AML-193 (cell line): Measurements from ENCODE around the gene CCDC187.

Experiments
- DNase-seq, 2 experiments: peaks; one replicate each; lab custom pipeline; 2025; lab: John Stamatoyannopoulos, UW

CCDC187 gene

DNA sequence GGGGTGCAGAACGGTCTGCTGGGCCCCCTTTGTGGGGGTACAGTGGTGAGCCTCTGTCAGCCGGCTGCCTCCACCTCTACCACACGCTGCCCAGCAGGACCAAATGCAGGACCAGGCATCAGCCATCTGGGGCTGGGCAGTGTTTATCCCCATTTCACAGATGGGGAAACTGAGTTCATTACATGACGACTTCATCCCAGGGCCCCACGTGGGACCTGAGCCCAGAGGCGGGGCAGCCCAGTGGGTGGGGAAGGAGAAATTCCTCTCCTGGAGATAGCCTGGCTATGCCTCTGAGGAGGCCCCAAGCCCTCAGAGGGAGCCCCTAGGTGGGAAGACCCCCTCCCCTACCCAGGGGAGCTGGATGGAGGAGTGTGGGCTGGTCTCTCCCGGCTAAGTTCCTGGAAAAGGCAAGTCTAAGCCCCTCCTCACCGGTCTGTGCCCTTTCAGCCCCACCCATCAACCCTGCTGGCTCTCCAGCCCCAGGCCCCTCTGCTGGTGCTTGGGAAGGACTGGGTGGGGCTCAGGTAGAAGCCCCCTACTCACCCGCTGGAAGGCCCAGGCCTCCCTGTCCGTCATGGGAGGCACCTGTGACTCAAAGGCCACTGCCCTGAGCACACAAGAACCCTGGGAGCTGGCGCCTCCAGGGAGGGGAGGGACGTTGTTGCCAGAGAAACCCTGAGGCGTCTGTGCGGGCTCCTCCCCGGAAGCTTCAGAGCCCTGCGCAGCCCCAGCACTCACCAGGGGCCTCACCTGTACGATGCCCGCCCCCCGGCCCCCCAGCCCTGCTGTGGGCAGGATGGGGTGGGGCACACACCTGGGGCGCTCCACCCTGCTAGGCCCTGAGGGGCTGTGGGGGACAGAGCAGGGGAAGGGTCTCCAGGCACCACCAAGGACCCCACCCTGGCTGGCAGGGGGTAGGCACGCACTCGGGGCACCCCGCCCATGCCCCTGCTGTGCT is 7.4 kb upstream of the CCDC187 start:
- no peak for DNase-seq

DNA sequence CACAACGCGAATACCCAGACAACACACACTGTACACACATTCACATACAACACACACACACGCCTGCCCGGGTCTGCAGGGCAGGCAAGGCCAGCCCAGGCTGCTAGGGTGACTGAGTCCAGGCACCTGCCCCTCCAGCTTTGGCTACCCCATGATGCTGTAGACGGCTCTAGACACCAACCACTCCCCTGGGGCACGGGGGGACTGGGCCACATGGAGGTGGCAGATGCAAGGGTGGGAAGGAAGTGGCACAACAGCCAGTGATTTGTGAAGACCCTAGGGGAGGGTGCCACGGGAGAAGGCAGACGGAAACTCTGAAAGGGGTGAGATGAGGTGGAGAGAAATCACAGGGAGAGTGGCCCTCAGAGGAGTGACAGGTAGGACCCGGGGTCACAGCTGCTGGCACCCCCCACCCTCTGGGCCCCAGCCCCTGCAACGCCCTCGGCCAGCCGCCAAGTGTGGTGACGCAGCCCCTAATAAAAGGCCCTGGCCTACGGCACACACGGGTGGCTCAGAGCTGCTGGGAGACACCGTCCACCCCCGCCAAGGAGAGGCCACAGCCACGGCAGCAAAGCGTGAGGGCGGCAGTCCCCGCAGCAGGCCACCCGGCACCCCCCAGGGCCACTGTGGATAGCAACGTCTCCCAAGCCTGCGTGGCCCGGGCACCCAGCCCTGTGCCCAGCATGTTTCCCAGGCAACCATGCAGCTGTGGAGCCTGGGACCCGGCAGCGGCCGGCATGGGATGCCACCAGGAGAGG is 6.6 kb upstream of the CCDC187 start:
- DNase-seq: no peak

DNA sequence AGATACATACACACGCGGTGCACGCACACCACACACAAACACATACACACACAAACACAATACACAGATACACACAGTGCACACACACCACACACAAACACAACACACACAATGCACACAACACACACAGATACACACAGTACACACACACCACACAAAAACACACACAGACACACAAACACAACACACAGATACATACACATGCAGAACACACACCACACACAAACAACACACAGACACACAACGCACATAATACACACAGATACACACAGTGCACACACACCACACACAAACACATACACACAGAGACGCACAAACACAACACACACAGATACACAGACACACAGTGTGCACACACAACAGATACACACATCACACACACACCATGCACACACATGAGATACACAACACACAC is 5.9 kb upstream of the CCDC187 start:
- DNase-seq: no peak

DNA sequence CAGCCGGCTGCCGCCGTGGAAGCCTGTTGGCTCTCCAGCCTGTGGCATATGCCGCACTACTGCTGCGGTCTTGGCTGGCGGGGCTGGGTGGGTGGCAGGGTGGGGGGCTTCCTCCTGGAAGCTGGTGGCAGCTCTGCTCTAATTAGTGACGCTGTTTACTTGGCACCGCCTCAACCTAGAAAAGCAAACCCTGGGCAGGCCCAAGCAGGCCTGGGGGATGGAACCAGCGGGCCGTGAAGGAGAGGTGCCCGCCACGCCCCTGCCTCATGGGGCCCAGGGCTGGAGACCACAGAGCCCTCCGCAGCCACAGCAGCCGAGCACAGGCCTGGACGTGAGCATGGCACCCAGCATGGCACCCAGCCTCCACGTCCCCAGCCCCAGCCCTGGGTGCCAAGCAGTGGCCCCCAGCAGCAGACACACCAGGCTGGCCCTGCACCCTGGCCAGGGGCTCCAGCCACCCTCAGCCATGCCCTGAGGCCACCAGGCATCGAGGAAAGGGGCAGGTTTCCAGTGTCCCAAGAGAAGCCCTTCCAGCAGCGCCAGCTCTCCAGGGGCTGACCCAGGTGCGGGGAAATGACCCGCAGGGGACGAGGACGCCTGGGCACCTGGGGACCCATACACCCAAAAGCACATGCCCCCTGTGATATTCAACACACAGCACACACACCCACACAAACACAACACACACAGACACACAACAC is 5.4 kb upstream of the CCDC187 start:
- DNase-seq: no peak

DNA sequence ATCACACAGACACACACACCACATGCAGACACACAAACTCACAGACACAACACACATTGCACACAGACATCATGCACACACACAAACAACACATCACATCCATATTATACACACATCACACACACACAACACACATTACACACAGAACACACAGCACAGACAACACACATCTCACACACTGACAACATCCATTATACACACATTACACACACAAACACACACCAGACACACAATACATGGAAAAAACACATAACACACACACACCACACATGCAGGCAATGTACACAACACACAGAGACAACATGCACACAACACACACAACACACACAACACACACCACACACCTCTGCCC is 4.8 kb upstream of the CCDC187 start:
- DNase-seq: no peak

DNA sequence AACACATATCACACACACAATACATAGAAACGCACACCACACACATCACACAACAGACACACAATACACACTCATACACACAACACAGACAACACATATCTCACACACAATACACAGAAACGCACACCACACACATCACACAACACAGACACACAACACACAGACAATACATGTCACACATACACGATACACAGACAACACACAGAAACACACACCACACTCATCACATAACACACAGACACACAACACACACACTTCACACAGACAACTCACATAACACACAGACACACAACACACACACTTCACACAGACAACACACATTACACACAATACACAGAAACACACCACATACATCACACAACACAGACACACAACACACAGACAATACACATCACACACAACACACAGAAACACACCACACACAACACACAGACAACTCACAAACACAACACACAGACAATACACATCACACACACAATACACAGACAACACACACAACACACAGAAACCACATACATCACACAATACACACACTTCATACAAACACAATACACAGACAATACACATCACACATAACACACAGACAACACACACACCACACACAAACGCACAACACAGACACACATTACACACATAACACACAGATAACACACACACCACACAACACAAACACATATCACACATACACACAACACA is 4.3 kb upstream of the CCDC187 start:
- no peak for DNase-seq

DNA sequence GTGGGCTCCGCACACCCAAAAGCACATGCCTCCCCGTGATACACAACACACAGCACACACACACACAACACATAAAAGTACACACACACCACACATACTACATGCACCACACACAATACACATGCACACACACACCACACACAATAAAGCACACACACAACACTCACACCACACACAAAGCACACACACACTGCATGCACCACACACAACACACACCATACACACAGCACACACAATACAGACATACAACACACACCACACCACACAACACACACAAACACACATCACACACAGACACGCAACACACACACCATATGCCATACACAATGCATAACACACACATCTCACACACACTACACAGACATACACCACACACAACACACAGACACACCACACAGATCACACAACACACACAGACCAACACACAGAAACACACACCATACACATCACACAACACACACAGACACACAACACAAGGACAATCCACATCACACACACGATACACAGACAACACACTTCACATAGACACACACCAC is 3.4 kb upstream of the CCDC187 start:
- DNase-seq: no peak

DNA sequence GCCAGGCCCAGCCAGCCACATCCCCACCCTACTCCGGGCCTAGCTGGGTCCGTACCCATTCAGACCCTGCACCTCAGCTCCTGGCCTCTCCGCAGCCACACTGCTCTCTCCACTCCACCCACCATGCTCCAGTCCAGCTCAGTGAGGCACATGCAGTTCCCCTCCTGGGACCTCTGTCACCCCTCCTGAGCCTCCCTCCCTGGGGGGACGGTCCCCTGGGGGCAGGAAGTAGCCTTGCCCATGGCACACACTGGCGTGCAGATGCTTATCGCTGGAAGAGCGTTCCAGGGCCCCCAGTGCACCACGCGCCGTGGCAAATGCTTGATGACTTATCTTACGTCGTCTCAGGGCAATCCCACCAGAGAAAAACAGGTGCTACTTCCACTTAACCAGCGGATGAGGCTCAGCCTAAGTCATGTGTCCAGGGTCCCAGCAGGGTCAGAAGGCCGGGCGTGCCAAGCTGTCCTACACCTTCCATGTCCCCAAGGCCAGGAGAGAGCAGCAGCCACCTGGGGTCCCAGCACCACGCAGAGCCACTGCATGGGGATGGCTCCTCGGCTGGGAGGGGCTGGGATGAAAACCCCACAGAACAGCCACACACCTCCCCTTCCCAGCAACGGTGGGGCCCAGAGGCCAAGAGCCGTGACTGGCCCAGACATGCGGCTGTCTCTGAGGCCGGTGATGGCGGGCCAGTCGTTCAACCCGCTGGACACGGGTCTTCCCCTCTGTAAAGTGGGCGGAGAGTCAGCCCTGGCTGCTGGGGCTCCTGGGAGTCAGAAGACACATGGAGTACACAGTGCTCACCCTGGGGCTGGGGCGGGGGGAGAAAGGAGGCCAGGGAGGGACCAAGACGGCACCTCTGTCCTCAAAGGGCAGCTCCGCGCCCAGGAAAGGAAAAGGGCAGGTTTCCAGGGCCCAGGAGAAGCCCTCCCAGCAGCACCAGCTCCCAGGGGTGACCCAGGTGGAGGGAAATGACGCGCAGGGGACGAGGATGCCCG is 2.6 kb upstream of the CCDC187 start:
- no peak for DNase-seq

DNA sequence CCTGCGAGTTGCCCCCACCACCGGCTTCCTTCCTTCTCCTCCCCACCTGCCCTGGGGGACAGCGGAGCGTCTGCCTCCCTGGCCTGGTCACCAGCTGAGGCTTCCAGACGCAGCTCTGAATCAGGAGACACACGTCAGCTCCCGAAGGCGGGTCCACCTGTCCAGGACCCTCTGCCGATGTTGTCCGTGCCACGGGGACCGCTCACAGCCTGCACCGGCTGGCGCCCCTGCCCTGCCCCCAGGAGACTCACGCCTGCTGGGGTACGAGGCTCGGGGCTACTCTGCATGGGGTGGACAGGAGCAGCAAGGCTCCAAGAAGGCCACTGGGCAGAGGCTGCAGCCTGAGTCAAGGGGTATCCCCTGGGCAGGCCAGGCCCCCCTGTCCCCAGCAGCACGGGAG is 1.9 kb upstream of the CCDC187 start:
- DNase-seq: no peak

DNA sequence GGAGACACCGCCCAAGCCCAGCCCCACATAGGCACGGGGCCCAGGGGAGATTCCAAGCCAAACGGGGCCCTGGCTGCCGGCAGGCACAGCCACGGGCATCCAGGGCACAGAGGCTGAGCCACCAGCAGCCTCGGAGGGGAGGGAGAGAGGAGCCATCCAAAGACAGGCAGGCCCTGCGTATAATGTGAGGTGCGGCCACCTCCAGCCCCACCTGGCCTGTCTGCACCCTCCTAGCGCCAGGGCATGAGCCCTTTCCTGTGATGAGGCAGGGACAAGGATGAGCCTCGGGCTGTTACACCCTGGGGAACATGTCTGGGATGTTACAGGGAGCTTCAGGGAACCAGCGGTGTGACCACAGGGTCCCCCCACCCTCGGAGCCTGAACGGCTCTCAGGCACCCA is 1.1 kb upstream of the CCDC187 start:
- DNase-seq: no peak

DNA sequence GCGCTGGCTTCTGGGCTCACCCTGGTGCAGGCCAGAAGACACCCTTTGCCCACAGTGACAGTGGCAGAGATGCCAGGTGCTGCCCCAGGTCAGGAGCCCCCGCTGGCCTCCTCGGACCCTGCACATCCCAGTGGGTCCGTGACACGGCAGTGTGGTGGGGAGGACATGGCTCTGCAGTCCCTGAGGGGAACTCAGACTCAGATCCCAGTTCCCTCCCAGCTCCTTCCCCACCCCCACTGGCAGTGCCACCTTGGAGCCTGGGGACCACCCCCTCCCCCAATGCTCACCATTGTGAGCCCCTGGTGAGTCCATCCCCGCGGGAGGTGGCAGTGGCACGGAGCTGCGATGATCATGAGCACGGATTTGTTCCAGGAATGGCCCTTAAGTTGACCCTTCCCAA is 562 bp upstream of the CCDC187 start:
- DNase-seq: no peak

DNA sequence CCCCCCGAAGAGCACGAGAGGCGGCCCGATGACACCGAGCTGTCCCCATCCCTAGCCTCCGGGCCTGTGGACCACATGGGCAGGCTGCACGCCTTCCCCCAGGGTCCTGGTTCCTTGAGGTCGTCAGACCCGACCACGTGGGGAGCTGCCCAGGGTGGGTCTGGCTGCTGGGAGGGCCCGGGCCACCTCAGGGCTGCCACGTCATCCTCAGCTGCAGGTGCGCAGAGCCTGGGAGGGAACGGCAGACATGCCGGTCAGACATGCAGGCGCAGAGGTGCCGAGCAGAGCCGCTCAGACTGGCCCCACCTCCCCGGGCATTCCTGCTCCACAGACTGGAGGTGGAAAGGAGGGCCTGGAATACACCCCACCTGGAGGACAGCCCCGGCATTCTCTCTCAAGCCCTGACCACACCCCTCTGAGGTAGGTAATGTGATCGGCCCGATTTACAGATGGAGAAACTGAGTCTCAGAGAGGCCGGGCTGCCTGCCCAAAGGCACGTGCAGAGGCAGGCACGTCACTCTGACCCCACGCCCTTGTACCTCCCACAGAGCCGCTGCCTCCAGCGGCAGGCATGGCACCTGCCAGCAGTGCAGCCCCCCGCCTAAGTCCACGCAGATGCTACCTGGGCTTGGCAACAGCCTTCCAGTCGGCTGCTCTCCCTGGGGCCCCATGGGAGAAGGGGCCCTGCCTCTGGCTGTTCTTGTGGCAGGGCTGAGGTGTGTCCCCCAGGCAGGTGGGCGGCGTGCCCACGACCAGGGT is 649 bp downstream of the CCDC187 start:
- no peak for DNase-seq

DNA sequence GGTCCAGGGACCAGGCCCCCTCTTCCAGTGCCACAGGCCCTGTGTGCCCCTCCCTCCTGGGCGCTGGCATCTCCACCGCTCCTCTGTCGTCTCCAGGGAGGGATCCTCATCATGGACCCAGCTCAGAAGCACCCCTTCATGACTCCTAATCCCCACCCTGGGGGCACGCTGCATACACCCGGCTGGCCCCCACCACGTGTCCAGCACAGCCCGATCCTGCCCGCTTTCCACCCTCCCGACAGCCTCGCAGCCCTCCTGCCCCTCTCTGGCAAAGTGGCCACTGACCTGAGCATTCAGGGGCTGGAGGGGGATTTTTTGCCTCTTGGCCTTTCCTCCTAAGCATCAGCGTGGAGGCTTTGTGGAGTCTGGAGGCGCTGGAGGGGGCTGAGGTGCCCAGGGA is 1.4 kb downstream of the CCDC187 start:
- no peak for DNase-seq

DNA sequence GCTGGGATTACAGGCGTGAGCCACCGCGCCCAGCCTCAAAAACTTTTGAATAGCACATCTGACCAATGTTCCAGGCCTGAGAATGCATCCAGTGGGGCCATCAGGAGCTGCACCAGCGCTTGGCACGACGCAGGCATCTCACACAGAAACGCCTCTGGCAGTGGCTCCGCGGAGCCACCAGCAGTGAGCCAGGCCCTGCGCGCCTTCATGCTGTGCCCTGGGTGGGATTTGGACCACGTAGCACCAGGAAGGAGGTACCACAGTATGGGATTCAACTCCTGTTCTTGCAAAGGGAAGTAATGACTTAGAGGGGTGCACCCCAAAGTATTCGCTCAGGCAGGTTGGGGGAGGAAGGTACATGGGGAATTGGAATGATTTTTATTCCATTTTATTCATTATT is 3.0 kb downstream of the CCDC187 start:
- DNase-seq: no peak

DNA sequence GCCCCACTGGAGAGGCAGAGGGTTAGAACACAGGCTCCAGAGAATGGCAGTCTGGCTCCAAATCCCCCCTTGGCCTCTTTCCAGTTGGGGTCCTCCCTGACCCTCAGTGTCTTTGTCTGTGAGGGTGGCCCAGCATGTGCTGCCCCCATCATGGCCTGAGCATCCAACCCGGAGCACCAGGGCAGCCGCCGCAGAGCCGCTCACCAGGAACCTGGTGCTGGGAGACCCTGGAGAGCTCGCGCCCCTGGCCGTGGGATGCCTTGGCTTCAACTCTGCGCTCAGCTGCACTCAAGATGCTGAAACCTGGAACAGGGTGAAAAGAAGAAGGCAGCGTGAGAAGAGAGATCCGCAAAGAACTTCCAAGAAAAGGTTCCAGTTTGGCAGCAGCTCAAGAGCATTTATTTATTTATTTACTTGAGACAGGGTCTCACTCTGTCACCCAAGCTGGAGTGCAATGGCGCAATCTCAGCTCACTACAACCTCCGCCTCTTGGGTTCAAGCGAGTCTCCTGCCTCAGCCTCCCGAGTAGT is 3.8 kb downstream of the CCDC187 start:
- DNase-seq: no peak

DNA sequence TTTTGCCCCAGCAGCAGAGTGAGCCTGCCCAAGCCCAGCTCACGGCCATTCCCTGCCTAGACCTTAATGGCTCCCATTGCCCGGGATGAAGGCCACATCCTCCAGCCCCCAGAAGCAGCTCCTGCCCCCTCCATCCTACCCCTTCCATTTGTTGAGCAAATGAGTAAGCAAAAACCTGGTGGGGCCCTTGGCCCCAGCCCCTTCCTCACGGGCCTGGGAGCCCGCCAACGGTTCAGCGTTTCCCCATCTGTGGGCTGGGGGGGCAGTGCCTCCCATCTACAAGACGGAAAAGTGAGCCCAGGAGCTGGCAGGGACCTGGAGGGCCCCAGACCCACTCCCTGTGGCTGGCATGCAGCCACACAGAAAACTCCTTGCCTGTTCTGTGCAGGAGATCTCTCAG is 4.4 kb downstream of the CCDC187 start:
- no peak for DNase-seq

DNA sequence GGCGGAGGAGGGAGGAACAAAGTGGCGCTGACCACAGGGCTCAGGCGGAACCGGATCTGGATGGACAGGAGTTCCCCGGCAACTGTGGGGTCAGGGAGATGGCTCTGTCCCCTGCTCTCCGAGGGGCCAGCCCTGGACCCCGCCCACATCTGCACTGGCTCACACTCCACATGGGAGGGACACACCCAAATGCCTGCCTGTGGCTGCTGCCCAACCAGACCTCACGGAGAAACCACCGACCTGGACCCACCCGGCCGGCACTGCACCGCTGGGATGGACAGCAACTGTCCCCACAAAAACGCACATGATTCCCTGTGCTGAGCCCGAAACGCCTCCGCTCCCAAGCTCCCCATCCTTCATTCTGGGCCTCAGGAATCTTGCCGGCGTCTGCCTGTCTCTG is 4.8 kb downstream of the CCDC187 start:
- DNase-seq: no peak

DNA sequence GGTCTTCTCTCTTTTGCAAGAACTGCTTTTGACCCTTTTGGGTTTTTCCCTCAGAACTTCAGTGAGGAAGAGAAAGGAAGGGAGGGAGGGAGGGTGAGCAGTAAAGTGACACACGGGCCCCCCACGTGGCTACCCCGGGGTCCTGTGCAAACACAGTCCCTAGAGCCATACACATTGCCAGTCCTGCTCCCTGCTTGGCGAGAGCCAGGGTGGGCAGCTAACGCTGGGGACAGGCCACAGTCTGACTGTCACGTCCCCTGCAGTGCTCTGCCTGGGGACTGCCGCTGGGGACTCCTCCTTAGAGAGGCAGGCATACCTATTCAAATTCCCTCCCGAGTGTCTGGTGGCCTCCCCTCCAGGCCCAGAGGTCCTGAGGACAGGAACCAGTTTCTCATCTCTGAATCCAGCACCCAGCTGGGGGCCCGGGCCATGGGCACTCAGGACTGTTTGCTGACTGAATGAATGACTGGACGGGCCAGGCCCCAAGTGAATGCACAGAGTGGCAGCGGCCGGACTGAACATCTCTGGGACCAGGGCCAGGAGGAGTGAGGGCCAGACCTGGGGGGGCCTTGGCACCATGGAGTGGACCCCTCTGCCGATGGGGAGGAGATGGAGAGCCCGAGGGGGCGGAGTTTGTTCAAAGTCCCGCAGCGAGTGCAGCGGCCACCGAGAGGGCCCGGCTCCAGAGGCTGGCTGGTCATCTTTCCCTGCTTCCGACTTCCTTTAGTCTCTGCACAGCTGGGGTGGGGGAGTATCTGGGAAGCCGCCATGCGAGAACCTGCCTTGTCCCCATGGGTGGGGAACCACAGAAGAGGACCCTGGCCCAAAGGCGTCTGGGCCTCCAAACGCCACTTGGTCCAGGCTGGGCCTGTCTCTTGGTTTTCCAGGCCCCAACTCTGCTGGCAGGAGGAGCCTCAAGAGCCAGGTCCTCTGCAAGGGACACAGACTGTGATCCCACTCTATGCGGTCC is 5.8 kb downstream of the CCDC187 start:
- DNase-seq: no peak
